CD14-positive monocyte (primary cell): ENCODE measurements around the gene ARHGEF9. TPM values are rescaled to one million over a fixed set of nuclear protein-coding genes. Genes with fewer than 3 reads are reported as not detected.

Experiments used
- DNase-seq, 3 donors: peaks; one replicate each; pipeline ENCODE4 v3.0.0-alpha.2; 2011 to 2022
- H2AFZ ChIP-seq: 2 replicates; pipeline ENCODE4 v1.6.0; 2012; ENCODE audit warnings: mild to moderate bottlenecking, low read depth, low read length, inconsistent platforms; ENCODE audit not compliant: insufficient read depth, poor library complexity, severe bottlenecking
- H3K27ac ChIP-seq, 2 donors: 1 replicate in 1 of 2; 2 replicates in 1 of 2; pipeline ENCODE4 v1.5.1; 2012 to 2013; ENCODE audit warnings: low read length in 2 of 2, control low read depth in 1 of 2, inconsistent platforms in 1 of 2, low read depth in 1 of 2, mild to moderate bottlenecking in 1 of 2
- H3K27me3 ChIP-seq, 2 donors: one replicate each; pipeline versions ENCODE4 v1.6.0 to v1.6.1; 2011 to 2013; ENCODE audit warnings: low read length in 2 of 2; ENCODE audit not compliant: control insufficient read depth in 2 of 2, insufficient read depth in 2 of 2
- H3K36me3 ChIP-seq, 2 donors: replicated peaks in 1 of 2; 1 replicate in 1 of 2; 2 replicates in 1 of 2; pipeline versions ENCODE4 v1.5.1 to v1.6.1; 2012 to 2013; ENCODE audit warnings: low read length in 2 of 2, control low read depth in 1 of 2, inconsistent platforms in 1 of 2, mild to moderate bottlenecking in 1 of 2; ENCODE audit not compliant: insufficient read depth in 2 of 2, control insufficient read depth in 1 of 2
- H3K4me1 ChIP-seq, 2 donors: 1 replicate in 1 of 2; 2 replicates in 1 of 2; pipeline versions ENCODE4 v1.5.1 to v1.6.1; 2012 to 2013; ENCODE audit warnings: low read length in 2 of 2, control low read depth in 1 of 2, inconsistent platforms in 1 of 2, mild to moderate bottlenecking in 1 of 2, moderate library complexity in 1 of 2; ENCODE audit not compliant: insufficient read depth in 2 of 2, control insufficient read depth in 1 of 2
- H3K4me2 ChIP-seq: replicated peaks from 2 replicates; pipeline ENCODE3; 2012; ENCODE audit warnings: low read length, moderate library complexity, mild to moderate bottlenecking; ENCODE audit not compliant: poor library complexity, severe bottlenecking; ENCODE audit errors: extremely low read depth
- H3K4me3 ChIP-seq, 3 experiments: fragments of 200-600 bp in 1 of 3; sonication (generic) in 1 of 3; replicated peaks in 1 of 3; 1 replicate in 2 of 3; 2 replicates in 1 of 3; pipeline ENCODE4 v1.5.1; 2011 to 2013; ENCODE audit warnings: low read length in 3 of 3, mild to moderate bottlenecking in 3 of 3, control low read depth in 2 of 3, low read depth in 2 of 3, inconsistent platforms in 1 of 3, moderate library complexity in 1 of 3
- H3K79me2 ChIP-seq: 2 replicates; pipeline ENCODE4 v1.6.0; 2012; ENCODE audit warnings: mild to moderate bottlenecking, control low read depth, inconsistent platforms, low read length, moderate library complexity; ENCODE audit not compliant: insufficient read depth
- H3K9ac ChIP-seq: 2 replicates; pipeline ENCODE4 v1.6.0; 2017; ENCODE audit warnings: low read length, mild to moderate bottlenecking; ENCODE audit not compliant: insufficient read depth, poor library complexity, severe bottlenecking
- H3K9me3 ChIP-seq, 2 donors: replicated peaks in 1 of 2; 1 replicate in 1 of 2; 2 replicates in 1 of 2; pipeline versions ENCODE4 v1.5.1 to v1.6.1; 2012 to 2013; ENCODE audit warnings: low read length in 2 of 2, control low read depth in 1 of 2; ENCODE audit not compliant: control insufficient read depth in 1 of 2, insufficient read depth in 1 of 2
- H4K20me1 ChIP-seq: 2 replicates; pipeline ENCODE4 v1.6.0; 2012; ENCODE audit warnings: mild to moderate bottlenecking, low read length, control low read depth, moderate library complexity; ENCODE audit not compliant: insufficient read depth
- H3K27ac Mint-ChIP-seq, 7 donors: one replicate each; pipeline ENCODE4 v1.8.0; 2020; ENCODE audit warnings: mild to moderate bottlenecking in 7 of 7, mixed read lengths in 7 of 7, moderate library complexity in 6 of 7, inconsistent platforms in 2 of 7
- H3K27me3 Mint-ChIP-seq, 3 donors: one replicate each; pipeline ENCODE4 v1.8.0; 2021 to 2022; ENCODE audit warnings: low read depth in 3 of 3, mild to moderate bottlenecking in 3 of 3, mixed read lengths in 3 of 3, moderate library complexity in 3 of 3, inconsistent platforms in 1 of 3
- H3K36me3 Mint-ChIP-seq, 2 donors: one replicate each; pipeline ENCODE4 v1.8.0; 2020; ENCODE audit warnings: mixed read lengths in 2 of 2, inconsistent platforms in 1 of 2, mild to moderate bottlenecking in 1 of 2
- H3K4me1 Mint-ChIP-seq: one replicate; pipeline ENCODE4 v1.8.0; 2020; ENCODE audit warnings: mild to moderate bottlenecking, mixed read lengths
- H3K4me3 Mint-ChIP-seq, 2 donors: one replicate each; pipeline ENCODE4 v1.8.0; 2020; ENCODE audit warnings: mild to moderate bottlenecking in 2 of 2, mixed read lengths in 2 of 2, moderate library complexity in 1 of 2
- H3K9me3 Mint-ChIP-seq, 7 donors: one replicate each; pipeline ENCODE4 v1.8.0; 2020 to 2022; ENCODE audit warnings: mixed read lengths in 7 of 7, mild to moderate bottlenecking in 6 of 7, moderate library complexity in 6 of 7, inconsistent platforms in 2 of 7
- CTCF ChIP-seq: fragments of 200-600 bp; IDR thresholded peaks from one replicate; pipeline ENCODE4 v1.8.0; 2022; ENCODE audit warnings: antibody characterized with exemption, mild to moderate bottlenecking
- WGBS: methylation state at CpG from one replicate; pipeline ENCODE4 v1.1.5; 2013; ENCODE audit warnings: missing lambda C conversion rate; ENCODE audit not compliant: insufficient coverage; 5-methylcytosine and 5-hydroxymethylcytosine counted together
- intact Hi-C, 2 donors: fragments of 100-400 bp; cut with micrococcal nuclease; formaldehyde crosslinking; loops; one replicate each; pipeline versions ENCODE4 v1.15.0 to v1.15.1; 2023
- polyA plus RNA-seq, 3 donors: library from polyadenylated mRNA; depleted of rRNA in 1 of 3; unstranded in 2 of 3; stranded (reverse) in 1 of 3; fragments of 300-500 nt in 2 of 3; fragments of >200 nt in 1 of 3; fragmentation: Illumina TruSeq in 2 of 3; gene quantifications; 1 replicate in 2 of 3; 2 replicates in 1 of 3; pipeline ENCODE4 v1.2.3, GENCODE V29; 2012 to 2021

The ARHGEF9 gene
- polyA plus RNA-seq, 3 donors: 0.84 to 5.5 (median 2.6) TPM

- H3K27ac ChIP-seq: no peak overlapping the region
- H3K27me3 ChIP-seq: no peaks in the 10 kb centered on the region
- DNase-seq: no peak
- H3K4me2 ChIP-seq: no peak overlapping the region
- no peak overlapping the region for H3K9ac ChIP-seq
- peaks cover 0 to 5% of the 10 kb centered on the region in 2 donors for H3K4me1 ChIP-seq
- no peak overlapping the region for H3K27ac Mint-ChIP-seq
- H3K36me3 ChIP-seq: no peaks in the 10 kb centered on the region
- no peak overlapping the region for H3K4me3 ChIP-seq
- no peaks in the 10 kb centered on the region for H4K20me1 ChIP-seq
- H3K4me3 Mint-ChIP-seq: no peak overlapping the region
- TF ChIP-seq CTCF: no peak
- H3K9me3 Mint-ChIP-seq: peaks cover 0 to 16% (median 6%) of the 10 kb centered on the region in 7 donors
- H3K79me2 ChIP-seq: no peaks in the 10 kb centered on the region
- H2AFZ ChIP-seq: no peak overlapping the region
- H3K4me1 Mint-ChIP-seq: peaks cover 14% of the 10 kb centered on the region
- H3K27me3 Mint-ChIP-seq: peaks cover 0 to 5% (median 2%) of the 10 kb centered on the region in 3 donors
- no CpG with 5 or more reads among the region's 6 CpGs for WGBS
- no peaks in the 10 kb centered on the region for H3K36me3 Mint-ChIP-seq
- intact Hi-C loops: no loop called here
- peaks cover 8 to 10% of the 10 kb centered on the region in 2 donors for H3K9me3 ChIP-seq
Observed at GRCh38 chrX:63782515-63782914, 2.5 kb downstream of the ARHGEF9 start.

- no peaks in the 10 kb centered on the region for H4K20me1 ChIP-seq
- intact Hi-C loops: no loop called here
- no peaks in the 10 kb centered on the region for H3K36me3 ChIP-seq
- H3K4me1 Mint-ChIP-seq: peaks cover 4% of the 10 kb centered on the region
- no peak overlapping the region for H3K4me2 ChIP-seq
- no peak for TF ChIP-seq CTCF
- no peak overlapping the region for H3K4me3 ChIP-seq
- no peak for DNase-seq
- no peaks in the 10 kb centered on the region for H3K4me1 ChIP-seq
- H3K4me3 Mint-ChIP-seq: no peak overlapping the region
- H3K36me3 Mint-ChIP-seq: no peaks in the 10 kb centered on the region
- peaks cover 4 to 7% of the 10 kb centered on the region in 2 donors for H3K9me3 ChIP-seq
- H3K27me3 ChIP-seq: no peaks in the 10 kb centered on the region
- no peak overlapping the region for H2AFZ ChIP-seq
- no CpG with 5 or more reads among the region's 2 CpGs for WGBS
- H3K9ac ChIP-seq: no peak overlapping the region
- H3K27me3 Mint-ChIP-seq: peaks cover 0 to 1% (median 1%) of the 10 kb centered on the region in 3 donors
- H3K79me2 ChIP-seq: no peaks in the 10 kb centered on the region
- no peak overlapping the region for H3K27ac ChIP-seq
- peaks cover 2 to 17% (median 9%) of the 10 kb centered on the region in 7 donors for H3K9me3 Mint-ChIP-seq
- no peak overlapping the region for H3K27ac Mint-ChIP-seq
Observed at GRCh38 chrX:63768760-63769159, 16.3 kb downstream of the ARHGEF9 start.
